ENCODE data around the gene EEPD1. TPM values are rescaled to one million over a fixed set of nuclear protein-coding genes. Genes with fewer than 3 reads are reported as not detected.

The EEPD1 gene
- total and polyA plus RNA-seq, 12 donors: 6.0 to 29.0 (median 9.4) TPM

GRCh38 chr7:36224934-36225858 lies 72.1 kb downstream of the EEPD1 start:
- no peaks in the 10 kb centered on the region for H3K27me3 ChIP-seq
- no peaks in the 10 kb centered on the region for H3K4me1 ChIP-seq (replicated peaks in 1 of 2)
- H3K27ac ChIP-seq: no peak overlapping the region
- H3K36me3 ChIP-seq (replicated peaks in 1 of 2): no peaks in the 10 kb centered on the region
- H3K9me3 ChIP-seq (replicated peaks in 1 of 3): no peaks in the 10 kb centered on the region
- DNase-seq: no peak
- 85 to 88% (median 87%) methylated on average over 16 of the region's 16 CpGs for WGBS, 4 donors
- TF ChIP-seq CTCF (IDR thresholded peaks at IDR 0.05) (no peak), POLR2A (IDR thresholded peaks at IDR 0.05) (no peak)
- no peak overlapping the region for H3K4me3 ChIP-seq
- intact Hi-C loops (cut with DNase I): no loop called here

GRCh38 chr7:36226151-36226550 lies 73.1 kb downstream of the EEPD1 start:
- Histone ChIP-seq H3K27me3 (no peaks in the 10 kb centered on the region), H3K4me3 (no peak overlapping the region), H3K4me1 (replicated peaks in 1 of 2) (no peaks in the 10 kb centered on the region), H3K9me3 (replicated peaks in 1 of 3) (no peaks in the 10 kb centered on the region), H3K27ac (no peak overlapping the region), H3K36me3 (replicated peaks in 1 of 2) (no peaks in the 10 kb centered on the region)
- DNase-seq: no peak
- intact Hi-C loops (cut with DNase I): no loop called here
- WGBS, 4 donors: 91 to 97% (median 95%) methylated on average over 7 of the region's 7 CpGs
- TF ChIP-seq CTCF (IDR thresholded peaks at IDR 0.05) (no peak), POLR2A (IDR thresholded peaks at IDR 0.05) (no peak)

- Histone ChIP-seq H3K4me3 (no peak overlapping the region), H3K4me1 (replicated peaks in 1 of 2) (no peaks in the 10 kb centered on the region), H3K9me3 (replicated peaks in 1 of 3) (no peaks in the 10 kb centered on the region), H3K27ac (peak overlapping the region in 1 of 5 donors; percentile 18), H3K27me3 (no peaks in the 10 kb centered on the region), H3K36me3 (replicated peaks in 1 of 2) (no peaks in the 10 kb centered on the region)
- 52 to 55% (median 53%) methylated on average over 4 to 5 of the region's 5 CpGs for WGBS, 4 donors
- TF ChIP-seq POLR2A (IDR thresholded peaks at IDR 0.05) (no peak), CTCF (IDR thresholded peaks at IDR 0.05) (no peak)
- DNase-seq: peak in 6 of 7 donors; percentile 31 to 80 (median 43)
- intact Hi-C loops (cut with DNase I): no loop called here
Measured at GRCh38 chr7:36227223-36227622, 74.2 kb downstream of the EEPD1 start.

GRCh38 chr7:36228039-36228438 lies 75.0 kb downstream of the EEPD1 start:
- H3K36me3 ChIP-seq (replicated peaks in 1 of 2): no peaks in the 10 kb centered on the region
- WGBS, 4 donors: 87 to 100% (median 93%) methylated on average over 4 of the region's 4 CpGs
- H3K9me3 ChIP-seq (replicated peaks in 1 of 3): no peaks in the 10 kb centered on the region
- H3K27ac ChIP-seq: no peak overlapping the region
- H3K27me3 ChIP-seq: no peaks in the 10 kb centered on the region
- H3K4me3 ChIP-seq: no peak overlapping the region
- peaks cover 0 to 3% of the 10 kb centered on the region in 2 donors for H3K4me1 ChIP-seq (replicated peaks in 1 of 2)
- no peak for TF ChIP-seq CTCF (IDR thresholded peaks at IDR 0.05)
- no peak for TF ChIP-seq POLR2A (IDR thresholded peaks at IDR 0.05)
- no peak for DNase-seq
- intact Hi-C loops (cut with DNase I): no loop called here
